ENCODE data around the gene MORN5.

The MORN5 gene

GRCh38 chr9:122236681-122237080, 77.0 kb downstream of the MORN5 start:
- H2AFZ ChIP-seq = no peak overlapping the region
- no peak overlapping the region for H3K4me3 ChIP-seq (ENCODE audit: low read depth, low read length)
- no peaks in the 10 kb centered on the region for H3K36me3 ChIP-seq (ENCODE audit: control insufficient read depth, insufficient read depth, low read length)
- no peaks in the 10 kb centered on the region for H3K27me3 ChIP-seq (ENCODE audit: control insufficient read depth, insufficient read depth, low read length)
- H3K27ac ChIP-seq = no peak overlapping the region
- no peaks in the 10 kb centered on the region for H3K4me1 ChIP-seq
- H3K4me2 ChIP-seq (ENCODE audit: low read length) = no peak overlapping the region
- H3K9ac ChIP-seq = no peak overlapping the region
- H3K9me3 ChIP-seq (ENCODE audit: control insufficient read depth, low read length) = no peaks in the 10 kb centered on the region
- no peak for TF ChIP-seq CTCF (IDR thresholded peaks at IDR 0.05)
- no peaks in the 10 kb centered on the region for H3K79me2 ChIP-seq

- H3K79me2 ChIP-seq = no peaks in the 10 kb centered on the region
- no peaks in the 10 kb centered on the region for H3K36me3 ChIP-seq (ENCODE audit: control insufficient read depth, insufficient read depth, low read length)
- no peak overlapping the region for H3K9ac ChIP-seq
- no peak for TF ChIP-seq CTCF (IDR thresholded peaks at IDR 0.05)
- H3K4me3 ChIP-seq (ENCODE audit: low read depth, low read length) = no peak overlapping the region
- no peaks in the 10 kb centered on the region for H3K4me1 ChIP-seq
- H3K27me3 ChIP-seq (ENCODE audit: control insufficient read depth, insufficient read depth, low read length) = no peaks in the 10 kb centered on the region
- H3K9me3 ChIP-seq (ENCODE audit: control insufficient read depth, low read length) = no peaks in the 10 kb centered on the region
- no peak overlapping the region for H3K27ac ChIP-seq
- no peak overlapping the region for H3K4me2 ChIP-seq (ENCODE audit: low read length)
- H2AFZ ChIP-seq = no peak overlapping the region
Measured at GRCh38 chr9:122239722-122240121, 80.0 kb downstream of the MORN5 start.

DNA sequence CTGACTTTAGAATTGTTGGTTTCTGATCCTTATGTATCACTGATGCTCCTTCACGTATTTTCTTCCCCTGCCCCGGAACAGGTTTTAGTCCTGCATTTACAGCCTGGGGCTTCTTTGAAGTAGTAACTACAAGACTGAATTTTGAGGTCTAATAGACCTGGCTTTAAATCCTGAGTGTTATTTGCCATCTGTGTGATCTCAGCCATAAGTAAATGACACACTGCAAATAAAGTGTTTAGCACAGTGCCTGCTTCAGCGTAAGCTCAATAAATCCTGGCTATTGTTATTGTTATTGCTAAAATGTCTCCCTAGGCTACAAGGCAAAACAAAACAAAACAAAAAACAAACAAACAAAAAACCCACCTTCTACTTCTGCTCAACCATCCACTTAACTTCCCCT, 84.6 kb downstream of the MORN5 start:
- no peaks in the 10 kb centered on the region for H3K9me3 ChIP-seq (ENCODE audit: control insufficient read depth, low read length)
- no peak overlapping the region for H2AFZ ChIP-seq
- no peak overlapping the region for H3K4me3 ChIP-seq (ENCODE audit: low read depth, low read length)
- no peaks in the 10 kb centered on the region for H3K79me2 ChIP-seq
- no peak for TF ChIP-seq CTCF (IDR thresholded peaks at IDR 0.05)
- H3K4me2 ChIP-seq (ENCODE audit: low read length) = no peak overlapping the region
- no peaks in the 10 kb centered on the region for H3K27me3 ChIP-seq (ENCODE audit: control insufficient read depth, insufficient read depth, low read length)
- H3K9ac ChIP-seq = no peak overlapping the region
- no peak overlapping the region for H3K27ac ChIP-seq
- H3K36me3 ChIP-seq (ENCODE audit: control insufficient read depth, insufficient read depth, low read length) = no peaks in the 10 kb centered on the region
- no peaks in the 10 kb centered on the region for H3K4me1 ChIP-seq

- H3K27me3 ChIP-seq (ENCODE audit: control insufficient read depth, insufficient read depth, low read length) = no peaks in the 10 kb centered on the region
- TF ChIP-seq CTCF (IDR thresholded peaks at IDR 0.05) = no peak
- no peak overlapping the region for H3K4me3 ChIP-seq (ENCODE audit: low read depth, low read length)
- H3K9me3 ChIP-seq (ENCODE audit: control insufficient read depth, low read length) = no peaks in the 10 kb centered on the region
- no peaks in the 10 kb centered on the region for H3K36me3 ChIP-seq (ENCODE audit: control insufficient read depth, insufficient read depth, low read length)
- H2AFZ ChIP-seq = no peak overlapping the region
- no peak overlapping the region for H3K4me2 ChIP-seq (ENCODE audit: low read length)
- no peaks in the 10 kb centered on the region for H3K79me2 ChIP-seq
- no peaks in the 10 kb centered on the region for H3K4me1 ChIP-seq
- H3K9ac ChIP-seq = no peak overlapping the region
- no peak overlapping the region for H3K27ac ChIP-seq
Measured at GRCh38 chr9:122246666-122247065, 87.0 kb downstream of the MORN5 start.

- H3K9ac ChIP-seq = no peak overlapping the region
- no peaks in the 10 kb centered on the region for H3K27me3 ChIP-seq (ENCODE audit: control insufficient read depth, insufficient read depth, low read length)
- H3K9me3 ChIP-seq (ENCODE audit: control insufficient read depth, low read length) = no peaks in the 10 kb centered on the region
- no peak overlapping the region for H3K4me2 ChIP-seq (ENCODE audit: low read length)
- H3K4me1 ChIP-seq = no peaks in the 10 kb centered on the region
- H3K79me2 ChIP-seq = no peaks in the 10 kb centered on the region
- no peaks in the 10 kb centered on the region for H3K36me3 ChIP-seq (ENCODE audit: control insufficient read depth, insufficient read depth, low read length)
- H3K4me3 ChIP-seq (ENCODE audit: low read depth, low read length) = no peak overlapping the region
- no peak for TF ChIP-seq CTCF (IDR thresholded peaks at IDR 0.05)
- H3K27ac ChIP-seq = no peak overlapping the region
- H2AFZ ChIP-seq = no peak overlapping the region
Measured at GRCh38 chr9:122248448-122248865, 88.7 kb downstream of the MORN5 start.
